Anterior cingulate cortex (tissue), 58 donors: Measurements from ENCODE around the gene IL12RB2.
A peak's percentile ranks its signal among the peaks of the same experiment; 100 is the strongest.
"Not testable (repeated sequence)": the region's sequence is repeated elsewhere in the genome, so short reads cannot be mapped to it uniquely, and the experiment has no call there.

ENCODE experiments used
- DNase-seq, 58 donors: peaks; one replicate each; lab custom pipeline; 2025; lab: John Stamatoyannopoulos, UW

Gene IL12RB2

GRCh38 chr1:67429011-67429527 is 121.4 kb downstream of the IL12RB2 start:
- DNase-seq: peak in 12 of 58 donors; percentile 14 to 48 (median 30)

GRCh38 chr1:67429528-67430357 is 122.1 kb downstream of the IL12RB2 start:
- DNase-seq: peak in 35 of 58 donors; percentile 1 to 62 (median 37)

- peak; percentile 75 to 97 (median 94) for DNase-seq
These were observed 122.9 kb downstream of the IL12RB2 start, which contains the start of gene SERBP1 for GRCh38 chr1:67430358-67431155. Gene SERBP1 (minus strand): TSS chr1:67430402. CDS start chr1:67430300, 102 bp downstream.

GRCh38 chr1:67431156-67431765 is 123.6 kb downstream of the IL12RB2 start:
- no peak for DNase-seq

GRCh38 chr1:67431869-67432578 is 124.4 kb downstream of the IL12RB2 start:
- DNase-seq: no peak

- DNase-seq: no peak
These were observed 125.1 kb downstream of the IL12RB2 start for GRCh38 chr1:67432745-67433144.

- DNase-seq: no peak
These were observed 126.2 kb downstream of the IL12RB2 start for GRCh38 chr1:67433837-67434236.

- DNase-seq: no peak
These were observed 126.8 kb downstream of the IL12RB2 start for GRCh38 chr1:67434491-67434890.

- DNase-seq: no peak
These were observed 128.9 kb downstream of the IL12RB2 start for GRCh38 chr1:67436511-67437055.

GRCh38 chr1:67437961-67438360 is 130.3 kb downstream of the IL12RB2 start:
- DNase-seq: no peak

- no peak for DNase-seq
These were observed 131.8 kb downstream of the IL12RB2 start for GRCh38 chr1:67439277-67440029.

- no peak for DNase-seq
These were observed 132.7 kb downstream of the IL12RB2 start for GRCh38 chr1:67440339-67440738.

GRCh38 chr1:67441183-67441582 is 133.5 kb downstream of the IL12RB2 start:
- DNase-seq: peak in 5 of 58 donors; percentile 0 to 41 (median 10)

GRCh38 chr1:67441739-67442281 is 134.1 kb downstream of the IL12RB2 start:
- DNase-seq: no peak

- DNase-seq: not testable (repeated sequence)
These were observed 138.3 kb downstream of the IL12RB2 start for GRCh38 chr1:67446014-67446413.
